ENCODE results near the gene SULF2.
A peak's percentile ranks its signal among the peaks of the same experiment; 100 is the strongest.

Gene SULF2

DNA sequence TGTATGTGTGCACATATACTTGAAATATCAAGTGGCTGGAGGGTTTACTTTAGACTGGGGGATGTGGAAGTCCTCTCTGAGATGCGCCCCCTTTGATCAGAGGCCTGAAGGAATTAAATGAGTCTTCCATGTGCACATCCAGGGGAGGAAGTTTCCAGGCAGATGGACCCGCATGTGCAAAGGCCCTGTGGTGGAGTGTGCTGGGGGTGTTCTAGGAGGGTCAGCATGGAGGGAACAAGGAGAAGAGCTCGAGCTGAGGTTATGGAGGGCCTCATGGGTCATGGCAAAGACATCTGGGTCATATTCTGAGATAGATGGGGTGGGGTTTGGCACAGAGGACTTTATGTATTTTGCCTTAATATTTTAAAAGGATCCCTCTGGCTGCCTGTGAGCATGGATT lies 17.7 kb upstream of the SULF2 start:
- TF ChIP-seq, protein P1, sequence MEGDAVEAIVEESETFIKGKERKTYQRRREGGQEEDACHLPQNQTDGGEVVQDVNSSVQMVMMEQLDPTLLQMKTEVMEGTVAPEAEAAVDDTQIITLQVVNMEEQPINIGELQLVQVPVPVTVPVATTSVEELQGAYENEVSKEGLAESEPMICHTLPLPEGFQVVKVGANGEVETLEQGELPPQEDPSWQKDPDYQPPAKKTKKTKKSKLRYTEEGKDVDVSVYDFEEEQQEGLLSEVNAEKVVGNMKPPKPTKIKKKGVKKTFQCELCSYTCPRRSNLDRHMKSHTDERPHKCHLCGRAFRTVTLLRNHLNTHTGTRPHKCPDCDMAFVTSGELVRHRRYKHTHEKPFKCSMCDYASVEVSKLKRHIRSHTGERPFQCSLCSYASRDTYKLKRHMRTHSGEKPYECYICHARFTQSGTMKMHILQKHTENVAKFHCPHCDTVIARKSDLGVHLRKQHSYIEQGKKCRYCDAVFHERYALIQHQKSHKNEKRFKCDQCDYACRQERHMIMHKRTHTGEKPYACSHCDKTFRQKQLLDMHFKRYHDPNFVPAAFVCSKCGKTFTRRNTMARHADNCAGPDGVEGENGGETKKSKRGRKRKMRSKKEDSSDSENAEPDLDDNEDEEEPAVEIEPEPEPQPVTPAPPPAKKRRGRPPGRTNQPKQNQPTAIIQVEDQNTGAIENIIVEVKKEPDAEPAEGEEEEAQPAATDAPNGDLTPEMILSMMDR (IDR thresholded peaks at IDR 0.05; ENCODE audit: low read depth, low read length): no peak
- Histone ChIP-seq H3K27me3 (no peaks in the 10 kb centered on the region), H3K4me1 (peaks cover 9% of the 10 kb centered on the region), H3K36me3 (no peaks in the 10 kb centered on the region), H3K9me3 (no peaks in the 10 kb centered on the region), H3K4me3 (ENCODE audit: low read depth, low read length) (no peak overlapping the region)
- no peak for DNase-seq

DNA sequence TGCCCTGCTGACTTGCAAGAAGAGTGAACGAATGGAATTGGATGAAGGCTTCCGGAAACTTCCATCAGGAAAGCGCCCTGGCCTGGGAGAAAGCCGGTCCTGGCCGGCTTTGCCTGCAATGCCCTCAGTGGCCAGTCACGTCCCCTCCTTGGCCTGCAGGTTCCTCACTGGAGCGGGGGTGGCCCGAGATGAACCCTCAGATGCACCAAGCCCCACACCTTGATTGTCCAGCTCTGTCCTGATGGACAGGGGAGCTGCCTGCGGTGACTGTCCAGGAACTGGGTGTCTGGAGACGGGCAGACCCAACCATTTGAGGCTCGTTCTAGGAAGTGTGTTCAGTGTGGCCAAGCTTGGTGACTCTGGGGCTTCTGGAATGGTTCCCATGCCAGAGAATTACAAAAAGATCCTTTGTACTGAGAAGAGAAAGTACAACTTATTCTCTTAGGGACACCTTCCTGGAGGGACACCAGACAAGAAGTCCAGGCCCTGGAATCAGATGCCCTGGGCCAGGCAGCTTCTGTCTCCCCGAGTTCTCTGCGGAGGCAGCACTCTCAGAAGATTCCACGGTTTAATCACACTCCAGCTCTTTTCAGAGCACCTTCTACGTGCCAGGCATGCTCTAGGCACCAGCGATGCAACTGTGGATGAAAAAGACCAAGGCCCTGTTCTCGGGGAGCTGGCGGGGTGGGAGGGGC lies 17.1 kb upstream of the SULF2 start:
- no peaks in the 10 kb centered on the region for H3K9me3 ChIP-seq
- TF ChIP-seq, protein P1 (IDR thresholded peaks at IDR 0.05; ENCODE audit: low read depth, low read length): no peak
- no peaks in the 10 kb centered on the region for H3K36me3 ChIP-seq
- DNase-seq: no peak
- H3K4me1 ChIP-seq: peaks cover 9% of the 10 kb centered on the region
- no peak overlapping the region for H3K4me3 ChIP-seq (ENCODE audit: low read depth, low read length)
- H3K27me3 ChIP-seq: no peaks in the 10 kb centered on the region

DNA sequence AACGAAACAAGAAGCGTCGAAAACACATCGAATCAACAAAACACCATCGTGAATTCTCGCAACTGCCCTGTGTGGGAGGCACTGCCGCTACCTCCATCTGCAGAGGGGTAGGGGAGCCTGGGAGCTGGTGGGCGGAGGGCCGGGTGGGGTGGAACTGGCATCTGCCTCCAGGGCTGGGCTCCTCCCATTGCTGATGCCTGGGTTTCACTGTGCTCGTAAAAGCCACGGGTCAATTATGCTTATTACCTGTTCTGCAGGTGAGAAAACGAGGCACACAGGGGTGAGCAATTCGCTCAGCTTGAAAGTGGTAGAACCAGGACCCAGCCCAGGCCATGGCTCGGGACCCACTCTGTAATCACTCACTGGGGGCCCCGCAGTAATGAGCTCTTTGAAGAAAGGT lies 16.5 kb upstream of the SULF2 start:
- no peak overlapping the region for H3K4me3 ChIP-seq (ENCODE audit: low read depth, low read length)
- TF ChIP-seq, protein P1 (IDR thresholded peaks at IDR 0.05; ENCODE audit: low read depth, low read length): no peak
- H3K4me1 ChIP-seq: peaks cover 9% of the 10 kb centered on the region
- H3K36me3 ChIP-seq: no peaks in the 10 kb centered on the region
- no peaks in the 10 kb centered on the region for H3K9me3 ChIP-seq
- DNase-seq: no peak
- no peaks in the 10 kb centered on the region for H3K27me3 ChIP-seq

DNA sequence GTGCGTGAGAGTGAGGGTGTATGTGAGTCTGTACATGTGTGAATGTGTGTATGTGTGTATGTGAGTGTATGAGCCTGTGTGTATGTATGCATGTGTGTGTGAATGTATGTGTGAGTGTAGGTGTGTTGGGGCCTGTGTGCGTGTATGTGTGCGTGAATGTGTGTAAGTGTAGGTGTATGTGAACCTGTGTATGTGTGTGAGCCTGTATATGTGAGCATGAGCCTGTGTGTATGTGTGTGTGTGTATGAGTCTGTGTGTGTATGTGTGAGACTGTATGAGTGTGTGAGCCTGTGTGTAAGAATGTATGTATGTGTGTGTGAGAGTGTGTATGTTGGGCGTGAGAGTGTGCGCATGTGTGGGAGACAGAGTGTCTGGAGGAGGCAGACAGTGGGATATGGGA lies 15.8 kb upstream of the SULF2 start:
- Histone ChIP-seq H3K4me1 (peaks cover 9% of the 10 kb centered on the region), H3K4me3 (ENCODE audit: low read depth, low read length) (no peak overlapping the region), H3K9me3 (no peaks in the 10 kb centered on the region), H3K27me3 (no peaks in the 10 kb centered on the region), H3K36me3 (no peaks in the 10 kb centered on the region)
- DNase-seq: no peak
- TF ChIP-seq, protein P1 (IDR thresholded peaks at IDR 0.05; ENCODE audit: low read depth, low read length): no peak

DNA sequence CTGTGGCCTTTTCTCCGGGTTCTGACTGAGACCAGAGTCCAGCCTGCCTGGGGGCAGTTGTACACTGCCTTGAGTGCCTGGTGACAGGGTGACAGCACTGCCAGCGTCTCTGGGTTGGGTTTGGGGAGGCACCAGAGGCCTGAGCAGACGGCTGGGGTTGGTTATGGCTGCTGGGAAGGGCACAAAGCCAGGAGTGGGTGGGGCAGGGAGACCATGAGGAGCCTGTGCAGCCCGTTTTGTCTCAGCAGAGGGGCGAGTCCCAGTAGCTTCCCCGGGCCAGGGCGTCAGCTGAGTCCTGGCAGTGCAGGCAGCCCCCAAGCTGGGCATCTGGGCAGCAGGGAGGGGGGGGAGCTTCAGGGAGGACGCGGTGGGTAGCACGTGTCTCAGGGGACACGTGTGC lies 15.3 kb upstream of the SULF2 start:
- no peaks in the 10 kb centered on the region for H3K27me3 ChIP-seq
- H3K4me1 ChIP-seq: peaks cover 11% of the 10 kb centered on the region
- H3K36me3 ChIP-seq: no peaks in the 10 kb centered on the region
- TF ChIP-seq, protein P1 (IDR thresholded peaks at IDR 0.05; ENCODE audit: low read depth, low read length): no peak
- no peaks in the 10 kb centered on the region for H3K9me3 ChIP-seq
- no peak overlapping the region for H3K4me3 ChIP-seq (ENCODE audit: low read depth, low read length)
- peak; percentile 68 for DNase-seq

DNA sequence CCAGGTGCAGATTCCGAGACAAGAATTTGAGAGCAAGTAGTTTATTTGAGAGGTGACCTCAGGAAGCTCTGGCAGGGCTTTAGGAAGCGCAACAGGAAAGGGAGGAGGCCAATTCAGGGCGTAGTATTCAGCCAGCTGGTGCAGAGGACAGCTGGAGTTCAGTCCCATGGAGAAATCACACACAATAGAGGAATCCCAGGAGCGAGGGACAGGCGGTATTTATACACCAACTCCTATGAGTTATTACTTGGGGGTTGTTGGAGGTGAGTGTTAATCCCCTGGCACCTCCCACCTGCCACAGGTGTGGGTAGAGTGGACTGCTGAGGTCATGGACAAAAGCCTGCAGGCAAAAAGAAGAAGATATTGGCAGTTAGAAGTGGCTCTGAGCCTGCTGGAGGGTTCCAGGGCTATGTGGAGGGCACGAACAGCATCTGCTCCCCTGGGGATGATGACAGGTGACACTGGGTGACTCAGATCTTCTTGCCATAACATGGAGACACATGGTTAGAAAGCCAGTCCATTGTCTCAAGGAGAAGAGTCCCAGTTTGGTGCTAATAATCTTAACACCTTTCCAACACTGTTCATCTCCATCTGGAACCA lies 13.9 kb upstream of the SULF2 start:
- Histone ChIP-seq H3K4me3 (ENCODE audit: low read depth, low read length) (no peak overlapping the region), H3K9me3 (no peaks in the 10 kb centered on the region), H3K36me3 (no peaks in the 10 kb centered on the region), H3K4me1 (peaks cover 18% of the 10 kb centered on the region), H3K27me3 (no peaks in the 10 kb centered on the region)
- TF ChIP-seq, protein P1 (IDR thresholded peaks at IDR 0.05; ENCODE audit: low read depth, low read length): no peak
- DNase-seq: no peak

All from BE2C (cell line).